Large intestine (tissue), 3 donors: ENCODE results near the gene TMEM259. TPM values are rescaled to one million over a fixed set of nuclear protein-coding genes. Genes with fewer than 3 reads are reported as not detected.

Experiments
- DNase-seq, 2 donors: peaks; one replicate each; pipeline versions ENCODE4 v3.0.0 to v3.0.0-alpha.2; 2013
- H3K27ac ChIP-seq: one replicate; pipeline ENCODE4 v1.5.1; 2013; ENCODE audit warnings: low read length
- H3K27me3 ChIP-seq: 2 replicates; pipeline ENCODE4 v1.6.1; 2013; ENCODE audit warnings: low read length; ENCODE audit not compliant: control insufficient read depth, insufficient read depth
- H3K36me3 ChIP-seq: 2 replicates; pipeline ENCODE4 v1.6.1; 2013; ENCODE audit warnings: low read length; ENCODE audit not compliant: control insufficient read depth, insufficient read depth
- H3K4me1 ChIP-seq: one replicate; pipeline ENCODE4 v1.6.1; 2013; ENCODE audit warnings: low read length; ENCODE audit not compliant: control insufficient read depth, insufficient read depth
- H3K4me3 ChIP-seq: one replicate; pipeline ENCODE4 v1.5.1; 2013; ENCODE audit warnings: low read length
- H3K9me3 ChIP-seq: one replicate; pipeline ENCODE4 v1.6.1; 2013; ENCODE audit warnings: mild to moderate bottlenecking, low read depth, low read length, moderate library complexity; ENCODE audit not compliant: control insufficient read depth
- WGBS: methylation state at CpG from one replicate; pipeline ENCODE4 v1.1.5; 2013; ENCODE audit warnings: low lambda C conversion rate; ENCODE audit not compliant: insufficient coverage; 5-methylcytosine and 5-hydroxymethylcytosine counted together
- polyA plus RNA-seq: library from polyadenylated mRNA; unstranded; fragments of 120-200 nt; gene quantifications from one replicate; pipeline ENCODE4 v1.2.1, GENCODE V29; 2013

Gene TMEM259
- polyA plus RNA-seq, 1 donor = 144 TPM

DNA sequence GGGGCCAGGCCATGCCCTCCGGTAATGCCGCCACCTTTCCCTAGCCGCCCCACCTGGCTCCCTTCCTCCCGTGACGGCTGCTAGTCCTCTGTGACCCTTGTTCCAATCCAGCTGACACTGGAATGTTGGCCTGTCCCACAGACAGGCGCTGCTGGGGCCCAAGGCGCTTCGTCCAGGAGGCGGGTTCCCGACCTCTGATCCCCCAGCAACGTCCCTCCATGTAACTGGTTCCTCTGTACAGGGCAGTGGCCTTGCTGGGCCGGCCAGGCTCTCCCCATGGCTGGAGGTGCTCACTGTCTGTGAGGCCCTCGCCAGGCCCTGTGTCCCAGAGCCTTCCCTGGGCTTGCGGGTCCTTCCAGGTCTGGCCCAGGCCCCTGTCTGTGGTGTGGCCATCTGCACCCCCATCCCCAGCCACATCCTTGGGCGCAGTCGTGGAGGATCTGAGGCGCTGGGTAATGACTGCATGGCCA lies 27.5 kb downstream of the TMEM259 start:
- H3K4me3 ChIP-seq = no peak overlapping the region
- DNase-seq = no peak
- H3K36me3 ChIP-seq = peaks cover 37% of the 10 kb centered on the region
- H3K27me3 ChIP-seq = peaks cover 34% of the 10 kb centered on the region
- peaks cover 27% of the 10 kb centered on the region for H3K9me3 ChIP-seq
- no CpG with 5 or more reads among the region's 17 CpGs for WGBS
- H3K27ac ChIP-seq = no peak overlapping the region
- H3K4me1 ChIP-seq = peaks cover 9% of the 10 kb centered on the region

- H3K27me3 ChIP-seq = peaks cover 27% of the 10 kb centered on the region
- peaks cover 42% of the 10 kb centered on the region for H3K36me3 ChIP-seq
- WGBS = no CpG with 5 or more reads among the region's 13 CpGs
- H3K9me3 ChIP-seq = peaks cover 27% of the 10 kb centered on the region
- no peak for DNase-seq
- H3K4me3 ChIP-seq = no peak overlapping the region
- peaks cover 9% of the 10 kb centered on the region for H3K4me1 ChIP-seq
- no peak overlapping the region for H3K27ac ChIP-seq
Observed at GRCh38 chr19:992670-993055, 28.3 kb downstream of the TMEM259 start.

- Histone ChIP-seq H3K4me3 (no peak overlapping the region), H3K9me3 (peaks cover 25% of the 10 kb centered on the region), H3K27ac (no peak overlapping the region), H3K27me3 (peaks cover 21% of the 10 kb centered on the region), H3K36me3 (peaks cover 45% of the 10 kb centered on the region), H3K4me1 (peaks cover 9% of the 10 kb centered on the region)
- no peak for DNase-seq
- WGBS = no CpG with 5 or more reads among the region's 42 CpGs
Observed at GRCh38 chr19:991932-992669, 28.8 kb downstream of the TMEM259 start.

DNA sequence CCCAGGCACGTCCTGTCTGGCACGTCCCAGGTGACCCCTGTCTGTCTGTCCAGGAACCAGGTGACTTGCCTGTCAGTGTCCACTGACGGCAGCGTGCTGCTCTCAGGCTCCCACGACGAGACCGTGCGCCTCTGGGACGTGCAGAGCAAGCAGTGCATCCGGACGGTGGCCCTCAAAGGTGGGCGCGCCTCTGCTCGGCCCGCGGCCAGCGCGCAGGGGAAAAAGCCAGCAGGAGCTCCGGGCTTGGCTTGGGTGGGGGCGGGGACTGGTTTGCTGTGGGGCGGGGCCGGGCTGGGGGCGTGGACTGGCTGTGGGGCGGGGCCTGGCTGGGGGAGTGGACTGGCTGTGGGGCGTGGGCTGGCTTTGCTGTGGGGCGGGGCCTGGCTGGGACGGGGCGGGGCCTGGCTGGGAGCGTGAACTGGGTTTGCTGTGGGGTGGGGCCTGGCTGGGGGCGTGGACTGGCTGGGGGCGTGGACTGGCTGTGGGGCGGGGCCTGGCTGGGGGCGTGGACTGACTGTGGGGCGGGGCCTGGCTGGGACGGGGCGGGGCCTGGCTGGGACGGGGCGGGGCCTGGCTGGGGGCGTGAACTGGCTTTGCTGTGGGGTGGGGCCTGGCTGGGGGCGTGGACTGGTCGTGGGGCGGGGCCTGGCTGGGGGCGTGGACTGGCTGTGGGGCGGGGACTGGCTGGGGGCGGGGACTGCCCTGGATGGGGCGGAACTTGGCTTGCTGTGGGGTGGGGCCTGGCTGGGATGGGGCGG lies 29.6 kb downstream of the TMEM259 start:
- Histone ChIP-seq H3K4me1 (peaks cover 6% of the 10 kb centered on the region), H3K4me3 (no peak overlapping the region), H3K27me3 (peaks cover 14% of the 10 kb centered on the region), H3K27ac (no peak overlapping the region), H3K36me3 (peaks cover 50% of the 10 kb centered on the region), H3K9me3 (peaks cover 25% of the 10 kb centered on the region)
- WGBS = no CpG with 5 or more reads among the region's 47 CpGs
- no peak for DNase-seq

GRCh38 chr19:990746-991145 lies 30.2 kb downstream of the TMEM259 start:
- H3K36me3 ChIP-seq = peaks cover 56% of the 10 kb centered on the region
- peaks cover 20% of the 10 kb centered on the region for H3K9me3 ChIP-seq
- H3K27ac ChIP-seq = no peak overlapping the region
- peaks cover 8% of the 10 kb centered on the region for H3K27me3 ChIP-seq
- no peak for DNase-seq
- peaks cover under 1% of the 10 kb centered on the region for H3K4me1 ChIP-seq
- no CpG with 5 or more reads among the region's 23 CpGs for WGBS
- no peak overlapping the region for H3K4me3 ChIP-seq

DNA sequence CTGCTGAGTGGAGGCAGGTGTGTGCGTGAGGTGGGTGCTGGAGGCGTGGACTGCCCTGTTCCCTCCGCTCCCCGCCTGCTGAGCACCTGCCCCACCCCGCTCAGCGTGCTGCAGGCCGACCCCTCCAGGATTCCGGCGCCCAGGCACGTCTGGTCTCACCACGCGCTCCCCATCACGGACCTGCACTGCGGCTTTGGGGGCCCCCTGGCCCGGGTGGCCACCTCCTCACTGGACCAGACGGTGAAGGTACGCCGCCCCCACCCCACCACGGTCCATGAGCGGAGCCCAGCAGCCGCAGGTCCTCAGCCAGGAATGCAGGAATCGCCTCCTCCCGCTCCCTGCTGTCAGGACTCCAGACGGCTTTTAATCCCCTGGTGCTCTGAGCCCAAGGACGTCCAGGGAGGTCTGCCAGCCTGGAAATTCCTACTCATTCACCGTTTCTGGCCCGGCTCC lies 30.8 kb downstream of the TMEM259 start:
- no CpG with 5 or more reads among the region's 27 CpGs for WGBS
- H3K27ac ChIP-seq = no peak overlapping the region
- peaks cover 16% of the 10 kb centered on the region for H3K9me3 ChIP-seq
- H3K4me3 ChIP-seq = no peak overlapping the region
- no peak for DNase-seq
- H3K27me3 ChIP-seq = peaks cover 2% of the 10 kb centered on the region
- H3K4me1 ChIP-seq = no peaks in the 10 kb centered on the region
- H3K36me3 ChIP-seq = peaks cover 58% of the 10 kb centered on the region

DNA sequence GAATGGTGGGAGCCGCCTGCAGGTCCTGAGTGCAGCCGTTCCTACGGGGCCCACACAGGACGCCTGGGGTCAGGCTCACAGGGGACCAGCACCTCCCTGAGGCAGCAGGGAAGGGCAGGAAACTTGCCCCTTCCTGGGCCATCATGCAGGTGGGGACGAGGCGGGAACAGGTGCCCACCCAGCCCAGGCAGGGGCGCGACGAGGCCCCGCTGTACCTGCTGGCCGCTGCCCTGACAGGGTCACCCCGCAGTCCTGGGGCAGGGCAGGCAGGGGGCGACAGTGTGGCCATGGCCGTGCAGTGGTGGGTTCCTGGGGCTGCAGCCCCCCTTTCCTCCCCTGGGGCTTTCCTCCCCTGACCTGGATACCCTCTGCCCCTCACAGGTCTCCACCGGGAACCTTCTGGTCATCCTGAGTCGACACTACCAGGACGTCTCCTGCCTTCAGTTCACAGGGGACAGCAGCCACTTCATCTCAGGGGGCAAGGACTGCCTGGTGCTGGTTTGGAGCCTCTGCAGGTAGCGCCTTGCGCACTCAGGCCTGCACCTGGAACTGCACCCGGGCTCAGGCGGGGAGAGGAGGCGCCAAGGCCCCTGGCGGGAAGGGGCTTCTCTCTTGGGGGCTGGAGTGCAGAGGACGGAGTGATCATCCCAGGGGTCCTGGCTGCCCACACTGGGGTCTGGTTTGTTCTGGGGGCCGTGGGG lies 31.4 kb downstream of the TMEM259 start:
- H3K27me3 ChIP-seq = no peaks in the 10 kb centered on the region
- no peaks in the 10 kb centered on the region for H3K4me1 ChIP-seq
- peaks cover 56% of the 10 kb centered on the region for H3K36me3 ChIP-seq
- peaks cover 16% of the 10 kb centered on the region for H3K9me3 ChIP-seq
- no peak overlapping the region for H3K27ac ChIP-seq
- WGBS = no CpG with 5 or more reads among the region's 25 CpGs
- no peak for DNase-seq
- H3K4me3 ChIP-seq = no peak overlapping the region

DNA sequence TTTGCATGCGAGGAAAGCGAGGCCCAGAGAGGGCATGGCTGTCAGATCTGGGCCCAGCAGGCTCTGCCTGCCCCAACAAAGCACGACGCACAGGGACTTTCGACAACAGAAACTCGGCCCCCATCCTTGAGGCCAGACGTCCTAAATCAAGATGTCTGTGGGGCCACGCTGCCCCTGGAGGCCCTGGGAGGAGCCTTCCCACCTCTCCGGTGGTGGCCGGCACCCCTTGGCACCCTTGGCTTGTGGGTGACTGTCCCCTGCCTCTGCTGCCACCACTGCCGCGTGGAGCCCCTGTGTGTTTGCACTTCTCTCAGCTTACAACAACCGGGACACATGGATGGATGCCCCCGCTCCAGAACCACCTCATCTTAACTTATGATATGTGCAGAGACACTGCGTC lies 32.4 kb downstream of the TMEM259 start:
- DNase-seq = no peak
- Histone ChIP-seq H3K27me3 (no peaks in the 10 kb centered on the region), H3K4me1 (peaks cover 5% of the 10 kb centered on the region), H3K27ac (no peak overlapping the region), H3K4me3 (no peak overlapping the region), H3K36me3 (peaks cover 50% of the 10 kb centered on the region), H3K9me3 (peaks cover 16% of the 10 kb centered on the region)
- WGBS = no CpG with 5 or more reads among the region's 15 CpGs

DNA sequence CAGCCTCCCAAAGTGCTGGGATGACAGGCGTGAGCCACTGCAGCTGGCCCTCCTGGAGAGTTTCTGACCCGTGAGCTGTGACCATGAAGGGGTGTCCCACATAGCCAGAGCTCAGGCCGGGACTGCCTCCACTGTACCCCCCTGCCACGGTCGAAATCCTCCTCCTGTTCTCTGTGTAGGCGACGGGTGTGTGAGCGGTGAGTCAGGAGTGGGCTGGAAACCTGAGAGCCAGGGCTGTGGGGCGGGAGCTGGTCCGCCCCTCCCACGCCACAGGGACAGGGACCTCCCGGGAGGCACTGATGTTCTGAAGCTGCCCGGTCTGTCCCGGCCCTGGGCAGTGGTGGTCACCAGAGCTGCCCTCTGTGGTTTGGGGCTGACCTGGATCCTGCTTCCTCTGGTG lies 32.8 kb downstream of the TMEM259 start:
- Histone ChIP-seq H3K4me3 (no peak overlapping the region), H3K36me3 (peaks cover 48% of the 10 kb centered on the region), H3K4me1 (peaks cover 8% of the 10 kb centered on the region), H3K9me3 (peaks cover 15% of the 10 kb centered on the region), H3K27ac (no peak overlapping the region), H3K27me3 (no peaks in the 10 kb centered on the region)
- no peak for DNase-seq
- no CpG with 5 or more reads among the region's 14 CpGs for WGBS

GRCh38 chr19:986083-986482 lies 34.8 kb downstream of the TMEM259 start:
- peaks cover 41% of the 10 kb centered on the region for H3K36me3 ChIP-seq
- no CpG with 5 or more reads among the region's 14 CpGs for WGBS
- no peak for DNase-seq

More at GRCh38 chr19:986083-986482, 34.8 kb downstream of the TMEM259 start:
- Histone ChIP-seq H3K27ac (no peak overlapping the region), H3K9me3 (peaks cover 3% of the 10 kb centered on the region), H3K27me3 (no peaks in the 10 kb centered on the region), H3K4me1 (peaks cover 11% of the 10 kb centered on the region), H3K4me3 (no peak overlapping the region)
